Measurements from ENCODE around the gene AGFG2.

Gene AGFG2

DNA sequence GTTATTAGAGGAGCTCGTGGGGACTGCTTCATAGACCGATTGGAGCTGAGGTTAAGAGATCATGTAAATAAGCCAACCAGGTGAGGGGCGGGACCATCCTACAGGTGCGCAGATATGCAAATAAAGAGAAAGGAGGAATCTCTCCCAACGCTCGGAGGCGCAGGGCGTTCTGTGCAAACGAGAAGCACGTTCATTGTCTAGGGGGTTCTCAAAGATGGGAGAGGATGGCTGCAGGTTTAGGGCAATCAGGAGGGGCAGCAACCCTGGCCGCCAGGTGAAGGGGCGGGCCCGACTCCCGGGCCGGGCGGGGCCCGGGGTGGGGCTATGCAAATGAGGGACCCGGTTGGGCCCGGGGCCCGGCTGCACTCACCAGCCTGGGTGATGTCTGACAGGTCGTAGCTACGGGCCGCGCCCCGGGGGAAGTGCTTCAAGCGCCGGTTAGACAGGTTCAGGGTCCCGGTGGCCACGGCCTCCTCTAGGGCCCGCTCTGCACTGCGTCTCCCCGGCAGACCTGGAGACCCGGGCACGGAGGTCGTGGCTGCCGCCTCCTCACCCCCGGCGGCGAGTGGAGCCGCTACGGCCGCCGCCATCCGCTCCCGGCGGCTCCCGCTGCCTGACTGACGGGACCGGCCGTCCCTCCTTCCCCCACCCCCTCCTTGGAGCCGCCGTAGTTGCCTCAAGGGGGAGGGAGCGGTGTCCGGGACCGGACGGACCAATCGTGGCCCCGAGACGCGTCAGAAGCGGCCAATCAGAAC lies 46.7 kb downstream of the AGFG2 start, which contains the start of gene LRCH4 (continued):
- TF ChIP-seq, protein P1, sequence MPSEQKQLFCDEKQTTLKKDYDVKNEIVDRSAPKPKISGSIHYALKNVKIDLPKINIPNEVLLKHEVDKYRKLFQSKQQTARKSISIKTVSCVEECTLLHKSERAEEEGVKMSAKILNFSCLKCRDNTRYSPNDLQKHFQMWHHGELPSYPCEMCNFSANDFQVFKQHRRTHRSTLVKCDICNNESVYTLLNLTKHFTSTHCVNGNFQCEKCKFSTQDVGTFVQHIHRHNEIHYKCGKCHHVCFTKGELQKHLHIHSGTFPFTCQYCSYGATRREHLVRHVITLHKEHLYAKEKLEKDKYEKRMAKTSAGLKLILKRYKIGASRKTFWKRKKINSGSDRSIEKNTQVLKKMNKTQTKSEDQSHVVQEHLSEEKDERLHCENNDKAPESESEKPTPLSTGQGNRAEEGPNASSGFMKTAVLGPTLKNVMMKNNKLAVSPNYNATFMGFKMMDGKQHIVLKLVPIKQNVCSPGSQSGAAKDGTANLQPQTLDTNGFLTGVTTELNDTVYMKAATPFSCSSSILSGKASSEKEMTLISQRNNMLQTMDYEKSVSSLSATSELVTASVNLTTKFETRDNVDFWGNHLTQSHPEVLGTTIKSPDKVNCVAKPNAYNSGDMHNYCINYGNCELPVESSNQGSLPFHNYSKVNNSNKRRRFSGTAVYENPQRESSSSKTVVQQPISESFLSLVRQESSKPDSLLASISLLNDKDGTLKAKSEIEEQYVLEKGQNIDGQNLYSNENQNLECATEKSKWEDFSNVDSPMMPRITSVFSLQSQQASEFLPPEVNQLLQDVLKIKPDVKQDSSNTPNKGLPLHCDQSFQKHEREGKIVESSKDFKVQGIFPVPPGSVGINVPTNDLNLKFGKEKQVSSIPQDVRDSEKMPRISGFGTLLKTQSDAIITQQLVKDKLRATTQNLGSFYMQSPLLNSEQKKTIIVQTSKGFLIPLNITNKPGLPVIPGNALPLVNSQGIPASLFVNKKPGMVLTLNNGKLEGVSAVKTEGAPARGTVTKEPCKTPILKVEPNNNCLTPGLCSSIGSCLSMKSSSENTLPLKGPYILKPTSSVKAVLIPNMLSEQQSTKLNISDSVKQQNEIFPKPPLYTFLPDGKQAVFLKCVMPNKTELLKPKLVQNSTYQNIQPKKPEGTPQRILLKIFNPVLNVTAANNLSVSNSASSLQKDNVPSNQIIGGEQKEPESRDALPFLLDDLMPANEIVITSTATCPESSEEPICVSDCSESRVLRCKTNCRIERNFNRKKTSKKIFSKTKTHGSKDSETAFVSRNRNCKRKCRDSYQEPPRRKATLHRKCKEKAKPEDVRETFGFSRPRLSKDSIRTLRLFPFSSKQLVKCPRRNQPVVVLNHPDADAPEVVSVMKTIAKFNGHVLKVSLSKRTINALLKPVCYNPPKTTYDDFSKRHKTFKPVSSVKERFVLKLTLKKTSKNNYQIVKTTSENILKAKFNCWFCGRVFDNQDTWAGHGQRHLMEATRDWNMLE (tag by site-specific recombination; conservative IDR thresholded peaks at IDR 0.05; ENCODE audit: low read depth): 0 out of 2 replicates have a peak, but pooled peaks have one; percentile 33
- TF ChIP-seq ZNF211 (tag by site-specific recombination; IDR thresholded peaks at IDR 0.05; ENCODE audit: low read depth) (no peak), ZNF146 (tag by site-specific recombination; IDR thresholded peaks at IDR 0.05) (0 out of 2 replicates have a peak, but pooled peaks have one; percentile 36), ZNF274 (IDR thresholded peaks at IDR 0.05; ENCODE audit: low read length) (no peak), ZNF274 (tag by site-specific recombination; IDR thresholded peaks at IDR 0.05; ENCODE audit: borderline replicate concordance) (no peak), ZNF514 (tag by site-specific recombination; IDR thresholded peaks at IDR 0.05) (no peak), ZNF555 (tag by site-specific recombination; conservative IDR thresholded peaks at IDR 0.05) (no peak), ZNF221 (tag by site-specific recombination; IDR thresholded peaks at IDR 0.05; ENCODE audit: borderline replicate concordance) (no peak), ZNF629 (tag by site-specific recombination; IDR thresholded peaks at IDR 0.05) (peak; percentile 87), ZNF23 (tag by site-specific recombination; IDR thresholded peaks at IDR 0.05; ENCODE audit: borderline replicate concordance) (no peak), ZNF132 (tag by site-specific recombination; IDR thresholded peaks at IDR 0.05; ENCODE audit: borderline replicate concordance) (no peak), ZNF837 (tag by site-specific recombination; IDR thresholded peaks at IDR 0.05) (0 out of 2 replicates have a peak, but pooled peaks have one; percentile 56), ZNF626 (tag by site-specific recombination; IDR thresholded peaks at IDR 0.05) (no peak), ZNF394 (tag by site-specific recombination; IDR thresholded peaks at IDR 0.05; ENCODE audit: borderline replicate concordance) (peak; percentile 75; the same call in 1 of the 2 replicates), ZNF391 (tag by site-specific recombination; IDR thresholded peaks at IDR 0.05; ENCODE audit: borderline replicate concordance, low read depth) (peak; percentile 93)
- TF ChIP-seq, protein P2, sequence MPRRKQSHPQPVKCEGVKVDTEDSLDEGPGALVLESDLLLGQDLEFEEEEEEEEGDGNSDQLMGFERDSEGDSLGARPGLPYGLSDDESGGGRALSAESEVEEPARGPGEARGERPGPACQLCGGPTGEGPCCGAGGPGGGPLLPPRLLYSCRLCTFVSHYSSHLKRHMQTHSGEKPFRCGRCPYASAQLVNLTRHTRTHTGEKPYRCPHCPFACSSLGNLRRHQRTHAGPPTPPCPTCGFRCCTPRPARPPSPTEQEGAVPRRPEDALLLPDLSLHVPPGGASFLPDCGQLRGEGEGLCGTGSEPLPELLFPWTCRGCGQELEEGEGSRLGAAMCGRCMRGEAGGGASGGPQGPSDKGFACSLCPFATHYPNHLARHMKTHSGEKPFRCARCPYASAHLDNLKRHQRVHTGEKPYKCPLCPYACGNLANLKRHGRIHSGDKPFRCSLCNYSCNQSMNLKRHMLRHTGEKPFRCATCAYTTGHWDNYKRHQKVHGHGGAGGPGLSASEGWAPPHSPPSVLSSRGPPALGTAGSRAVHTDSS (tag by site-specific recombination; IDR thresholded peaks at IDR 0.05): no peak
- TF ChIP-seq, protein P3, sequence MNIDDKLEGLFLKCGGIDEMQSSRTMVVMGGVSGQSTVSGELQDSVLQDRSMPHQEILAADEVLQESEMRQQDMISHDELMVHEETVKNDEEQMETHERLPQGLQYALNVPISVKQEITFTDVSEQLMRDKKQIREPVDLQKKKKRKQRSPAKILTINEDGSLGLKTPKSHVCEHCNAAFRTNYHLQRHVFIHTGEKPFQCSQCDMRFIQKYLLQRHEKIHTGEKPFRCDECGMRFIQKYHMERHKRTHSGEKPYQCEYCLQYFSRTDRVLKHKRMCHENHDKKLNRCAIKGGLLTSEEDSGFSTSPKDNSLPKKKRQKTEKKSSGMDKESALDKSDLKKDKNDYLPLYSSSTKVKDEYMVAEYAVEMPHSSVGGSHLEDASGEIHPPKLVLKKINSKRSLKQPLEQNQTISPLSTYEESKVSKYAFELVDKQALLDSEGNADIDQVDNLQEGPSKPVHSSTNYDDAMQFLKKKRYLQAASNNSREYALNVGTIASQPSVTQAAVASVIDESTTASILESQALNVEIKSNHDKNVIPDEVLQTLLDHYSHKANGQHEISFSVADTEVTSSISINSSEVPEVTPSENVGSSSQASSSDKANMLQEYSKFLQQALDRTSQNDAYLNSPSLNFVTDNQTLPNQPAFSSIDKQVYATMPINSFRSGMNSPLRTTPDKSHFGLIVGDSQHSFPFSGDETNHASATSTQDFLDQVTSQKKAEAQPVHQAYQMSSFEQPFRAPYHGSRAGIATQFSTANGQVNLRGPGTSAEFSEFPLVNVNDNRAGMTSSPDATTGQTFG (tag by site-specific recombination; IDR thresholded peaks at IDR 0.05; ENCODE audit: borderline replicate concordance): no peak
- TF ChIP-seq, protein P4, sequence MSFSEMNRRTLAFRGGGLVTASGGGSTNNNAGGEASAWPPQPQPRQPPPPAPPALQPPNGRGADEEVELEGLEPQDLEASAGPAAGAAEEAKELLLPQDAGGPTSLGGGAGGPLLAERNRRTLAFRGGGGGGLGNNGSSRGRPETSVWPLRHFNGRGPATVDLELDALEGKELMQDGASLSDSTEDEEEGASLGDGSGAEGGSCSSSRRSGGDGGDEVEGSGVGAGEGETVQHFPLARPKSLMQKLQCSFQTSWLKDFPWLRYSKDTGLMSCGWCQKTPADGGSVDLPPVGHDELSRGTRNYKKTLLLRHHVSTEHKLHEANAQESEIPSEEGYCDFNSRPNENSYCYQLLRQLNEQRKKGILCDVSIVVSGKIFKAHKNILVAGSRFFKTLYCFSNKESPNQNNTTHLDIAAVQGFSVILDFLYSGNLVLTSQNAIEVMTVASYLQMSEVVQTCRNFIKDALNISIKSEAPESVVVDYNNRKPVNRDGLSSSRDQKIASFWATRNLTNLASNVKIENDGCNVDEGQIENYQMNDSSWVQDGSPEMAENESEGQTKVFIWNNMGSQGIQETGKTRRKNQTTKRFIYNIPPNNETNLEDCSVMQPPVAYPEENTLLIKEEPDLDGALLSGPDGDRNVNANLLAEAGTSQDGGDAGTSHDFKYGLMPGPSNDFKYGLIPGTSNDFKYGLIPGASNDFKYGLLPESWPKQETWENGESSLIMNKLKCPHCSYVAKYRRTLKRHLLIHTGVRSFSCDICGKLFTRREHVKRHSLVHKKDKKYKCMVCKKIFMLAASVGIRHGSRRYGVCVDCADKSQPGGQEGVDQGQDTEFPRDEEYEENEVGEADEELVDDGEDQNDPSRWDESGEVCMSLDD (tag by site-specific recombination; IDR thresholded peaks at IDR 0.05): peak; percentile 60; the same call in 1 of the 2 replicates
- TF ChIP-seq, protein P5, sequence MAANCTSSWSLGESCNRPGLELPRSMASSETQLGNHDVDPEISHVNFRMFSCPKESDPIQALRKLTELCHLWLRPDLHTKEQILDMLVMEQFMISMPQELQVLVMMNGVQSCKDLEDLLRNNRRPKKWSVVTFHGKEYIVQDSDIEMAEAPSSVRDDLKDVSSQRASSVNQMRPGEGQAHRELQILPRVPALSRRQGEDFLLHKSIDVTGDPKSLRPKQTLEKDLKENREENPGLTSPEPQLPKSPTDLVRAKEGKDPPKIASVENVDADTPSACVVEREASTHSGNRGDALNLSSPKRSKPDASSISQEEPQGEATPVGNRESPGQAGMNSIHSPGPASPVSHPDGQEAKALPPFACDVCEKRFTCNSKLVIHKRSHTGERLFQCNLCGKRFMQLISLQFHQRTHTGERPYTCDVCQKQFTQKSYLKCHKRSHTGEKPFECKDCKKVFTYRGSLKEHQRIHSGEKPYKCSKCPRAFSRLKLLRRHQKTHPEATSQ (tag by site-specific recombination; IDR thresholded peaks at IDR 0.05): peak; percentile 92; the same call in 1 of the 2 replicates
- TF ChIP-seq, protein P6, sequence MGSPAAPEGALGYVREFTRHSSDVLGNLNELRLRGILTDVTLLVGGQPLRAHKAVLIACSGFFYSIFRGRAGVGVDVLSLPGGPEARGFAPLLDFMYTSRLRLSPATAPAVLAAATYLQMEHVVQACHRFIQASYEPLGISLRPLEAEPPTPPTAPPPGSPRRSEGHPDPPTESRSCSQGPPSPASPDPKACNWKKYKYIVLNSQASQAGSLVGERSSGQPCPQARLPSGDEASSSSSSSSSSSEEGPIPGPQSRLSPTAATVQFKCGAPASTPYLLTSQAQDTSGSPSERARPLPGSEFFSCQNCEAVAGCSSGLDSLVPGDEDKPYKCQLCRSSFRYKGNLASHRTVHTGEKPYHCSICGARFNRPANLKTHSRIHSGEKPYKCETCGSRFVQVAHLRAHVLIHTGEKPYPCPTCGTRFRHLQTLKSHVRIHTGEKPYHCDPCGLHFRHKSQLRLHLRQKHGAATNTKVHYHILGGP (tag by site-specific recombination; IDR thresholded peaks at IDR 0.05): no peak
- TF ChIP-seq, protein P7, sequence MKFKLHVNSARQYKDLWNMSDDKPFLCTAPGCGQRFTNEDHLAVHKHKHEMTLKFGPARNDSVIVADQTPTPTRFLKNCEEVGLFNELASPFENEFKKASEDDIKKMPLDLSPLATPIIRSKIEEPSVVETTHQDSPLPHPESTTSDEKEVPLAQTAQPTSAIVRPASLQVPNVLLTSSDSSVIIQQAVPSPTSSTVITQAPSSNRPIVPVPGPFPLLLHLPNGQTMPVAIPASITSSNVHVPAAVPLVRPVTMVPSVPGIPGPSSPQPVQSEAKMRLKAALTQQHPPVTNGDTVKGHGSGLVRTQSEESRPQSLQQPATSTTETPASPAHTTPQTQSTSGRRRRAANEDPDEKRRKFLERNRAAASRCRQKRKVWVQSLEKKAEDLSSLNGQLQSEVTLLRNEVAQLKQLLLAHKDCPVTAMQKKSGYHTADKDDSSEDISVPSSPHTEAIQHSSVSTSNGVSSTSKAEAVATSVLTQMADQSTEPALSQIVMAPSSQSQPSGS (tag by site-specific recombination; IDR thresholded peaks at IDR 0.05; ENCODE audit: low read depth): no peak
